GM19025 (cell line): ENCODE measurements around the gene TBC1D22A.

ENCODE experiments used
- ATAC-seq: cut with Tn5 transposase; IDR thresholded peaks from one replicate; pipeline ENCODE4 v1.9.1; 2021; ENCODE audit warnings: mild to moderate bottlenecking, low read depth, moderate library complexity; ENCODE audit not compliant: unreplicated experiment

TBC1D22A gene

GRCh38 chr22:46917771-46918101, 155.3 kb downstream of the TBC1D22A start:
- ATAC-seq = no peak

GRCh38 chr22:46918197-46918596, 155.7 kb downstream of the TBC1D22A start:
- no peak for ATAC-seq

GRCh38 chr22:46922037-46922436, 159.6 kb downstream of the TBC1D22A start:
- no peak for ATAC-seq

GRCh38 chr22:46923394-46923793, 160.9 kb downstream of the TBC1D22A start:
- no peak for ATAC-seq

GRCh38 chr22:46925818-46926217, 163.4 kb downstream of the TBC1D22A start:
- ATAC-seq = no peak

GRCh38 chr22:46929046-46929709, 166.7 kb downstream of the TBC1D22A start:
- ATAC-seq = no peak

- ATAC-seq = no peak
These were observed 167.3 kb downstream of the TBC1D22A start for GRCh38 chr22:46929710-46930204.

GRCh38 chr22:46931414-46931813, 169.0 kb downstream of the TBC1D22A start:
- ATAC-seq = no peak

- no peak for ATAC-seq
These were observed 169.4 kb downstream of the TBC1D22A start for GRCh38 chr22:46931881-46932280.

- ATAC-seq = no peak
These were observed 170.8 kb downstream of the TBC1D22A start for GRCh38 chr22:46933040-46933930.

GRCh38 chr22:46934172-46934745, 171.8 kb downstream of the TBC1D22A start:
- no peak for ATAC-seq

- peak; percentile 60 for ATAC-seq
These were observed 172.5 kb downstream of the TBC1D22A start for GRCh38 chr22:46934746-46935491.

- ATAC-seq = no peak
These were observed 173.3 kb downstream of the TBC1D22A start for GRCh38 chr22:46935506-46936377.

- no peak for ATAC-seq
These were observed 174.0 kb downstream of the TBC1D22A start for GRCh38 chr22:46936378-46936903.

GRCh38 chr22:46937185-46937584, 174.7 kb downstream of the TBC1D22A start:
- ATAC-seq = no peak

- ATAC-seq = no peak
These were observed 175.5 kb downstream of the TBC1D22A start for GRCh38 chr22:46937939-46938338.

GRCh38 chr22:46941968-46942798, 179.7 kb downstream of the TBC1D22A start:
- ATAC-seq = no peak
